ENCODE results near the gene SUSD5.

- TF ChIP-seq, protein P1, sequence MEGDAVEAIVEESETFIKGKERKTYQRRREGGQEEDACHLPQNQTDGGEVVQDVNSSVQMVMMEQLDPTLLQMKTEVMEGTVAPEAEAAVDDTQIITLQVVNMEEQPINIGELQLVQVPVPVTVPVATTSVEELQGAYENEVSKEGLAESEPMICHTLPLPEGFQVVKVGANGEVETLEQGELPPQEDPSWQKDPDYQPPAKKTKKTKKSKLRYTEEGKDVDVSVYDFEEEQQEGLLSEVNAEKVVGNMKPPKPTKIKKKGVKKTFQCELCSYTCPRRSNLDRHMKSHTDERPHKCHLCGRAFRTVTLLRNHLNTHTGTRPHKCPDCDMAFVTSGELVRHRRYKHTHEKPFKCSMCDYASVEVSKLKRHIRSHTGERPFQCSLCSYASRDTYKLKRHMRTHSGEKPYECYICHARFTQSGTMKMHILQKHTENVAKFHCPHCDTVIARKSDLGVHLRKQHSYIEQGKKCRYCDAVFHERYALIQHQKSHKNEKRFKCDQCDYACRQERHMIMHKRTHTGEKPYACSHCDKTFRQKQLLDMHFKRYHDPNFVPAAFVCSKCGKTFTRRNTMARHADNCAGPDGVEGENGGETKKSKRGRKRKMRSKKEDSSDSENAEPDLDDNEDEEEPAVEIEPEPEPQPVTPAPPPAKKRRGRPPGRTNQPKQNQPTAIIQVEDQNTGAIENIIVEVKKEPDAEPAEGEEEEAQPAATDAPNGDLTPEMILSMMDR (conservative IDR thresholded peaks at IDR 0.05; ENCODE audit: low read depth in 2 of 2), result no peak
- TF ChIP-seq EZH2phosphoT487 (IDR thresholded peaks at IDR 0.05; ENCODE audit: unreplicated experiment), result no peak
- no peak for TF ChIP-seq EZH2 (IDR thresholded peaks at IDR 0.05; ENCODE audit: low read depth, unreplicated experiment)
- no peak for TF ChIP-seq POLR2AphosphoS5 (IDR thresholded peaks at IDR 0.05; ENCODE audit: low read depth)
- no peak for TF ChIP-seq CREB1 (CRISPR knock-in tag; IDR thresholded peaks at IDR 0.05; ENCODE audit: low read depth)
- TF ChIP-seq STAT1 (IDR thresholded peaks at IDR 0.05; ENCODE audit: unreplicated experiment), result no peak
Observed at GRCh38 chr3:33219175-33219487, 521 bp upstream of the SUSD5 start.

Measured in GM23338 (cell line).